Mammary epithelial cell (primary cell): ENCODE results near the gene ARHGEF40.

Experiments used
- CTCF ChIP-seq, 2 donors: IDR thresholded peaks in 1 of 2; conservative IDR thresholded peaks in 1 of 2; 2 replicates each; pipeline ENCODE4 v1.5.1; 2011 to 2012; ENCODE audit warnings: inconsistent platforms in 2 of 2, low read length in 2 of 2, mild to moderate bottlenecking in 2 of 2, control low read depth in 1 of 2, low read depth in 1 of 2; ENCODE audit not compliant: insufficient read depth in 1 of 2; ENCODE audit errors: extremely low read depth in 1 of 2
- EZH2 ChIP-seq: IDR thresholded peaks from 2 replicates; pipeline ENCODE4 v1.6.1; 2012; ENCODE audit warnings: low read length, inconsistent platforms, borderline replicate concordance

GRCh38 chr14:21120686-21121085 lies 50.6 kb downstream of the ARHGEF40 start:
- no peak for TF ChIP-seq CTCF (conservative IDR thresholded peaks at IDR 0.05 in 1 of 2, IDR thresholded peaks at IDR 0.05 in 1 of 2; ENCODE audit: extremely low read depth in 1 of 2, insufficient read depth in 1 of 2, low read depth in 1 of 2, low read length in 2 of 2)
- TF ChIP-seq EZH2 = no peak
